Vagina (tissue), 2 donors: ENCODE measurements around the gene HDAC11.

ENCODE experiments used
- CTCF ChIP-seq, 3 experiments: fragments of 450-650 bp in 2 of 3; fragments of 200-600 bp in 1 of 3; sonication (generic) in 1 of 3; IDR thresholded peaks; one replicate each; pipeline ENCODE4 v1.5.1; 2017 to 2019; ENCODE audit warnings: antibody characterized with exemption in 3 of 3, mild to moderate bottlenecking in 2 of 3, moderate library complexity in 2 of 3
- POLR2A ChIP-seq, 2 donors: fragments of 450-650 bp; IDR thresholded peaks; one replicate each; pipeline ENCODE4 v1.6.1; 2017; ENCODE audit warnings: antibody characterized with exemption in 2 of 2, mild to moderate bottlenecking in 2 of 2, moderate library complexity in 2 of 2

GRCh38 chr3:13513913-13514517, 33.9 kb downstream of the HDAC11 start:
- no peak for TF ChIP-seq CTCF (IDR thresholded peaks at IDR 0.05)
- TF ChIP-seq POLR2A (IDR thresholded peaks at IDR 0.05) = no peak
